ENCODE results near the gene SHMT2. TPM values are rescaled to one million over a fixed set of nuclear protein-coding genes. Genes with fewer than 3 reads are reported as not detected.

SHMT2 gene
- polyA plus RNA-seq, 3 donors: 69.1 to 86.6 (median 77.3) TPM

- peak in 6 of 11 donors; percentile 53 to 82 (median 68) for DNase-seq (ENCODE audit: extremely low read depth in 1 of 11, low read depth in 9 of 11, low spot score in 4 of 11)
These were observed 14.2 kb downstream of the SHMT2 start for GRCh38 chr12:57243521-57244311.

GRCh38 chr12:57244312-57244696, 14.8 kb downstream of the SHMT2 start:
- DNase-seq (ENCODE audit: extremely low read depth in 1 of 11, low read depth in 9 of 11, low spot score in 4 of 11): no peak

DNA sequence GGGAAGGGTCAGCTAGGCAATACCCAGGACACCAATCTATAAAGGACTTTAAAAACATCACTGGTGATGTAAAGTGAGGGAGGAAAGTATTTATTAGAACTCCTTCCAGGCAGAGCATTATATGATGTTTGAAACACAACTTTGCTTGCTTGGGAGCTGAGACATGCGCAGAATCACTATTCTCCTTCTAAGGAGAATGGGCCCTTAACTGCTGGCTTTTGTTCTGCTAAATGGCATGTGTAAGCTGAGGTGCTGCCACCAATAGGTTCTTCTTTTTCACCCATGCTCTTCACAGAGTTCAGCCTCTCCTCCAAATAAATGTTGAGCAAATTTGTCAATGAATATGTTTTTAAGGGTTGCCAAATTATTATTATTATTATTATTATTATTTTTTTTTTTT, 17.5 kb downstream of the SHMT2 start:
- no peak for DNase-seq (ENCODE audit: extremely low read depth in 1 of 11, low read depth in 9 of 11, low spot score in 4 of 11)

- DNase-seq (ENCODE audit: extremely low read depth in 1 of 11, low read depth in 9 of 11, low spot score in 4 of 11): no peak
These were observed 19.6 kb downstream of the SHMT2 start for GRCh38 chr12:57248934-57249742.

- no peak for DNase-seq (ENCODE audit: extremely low read depth in 1 of 11, low read depth in 9 of 11, low spot score in 4 of 11)
These were observed 21.0 kb downstream of the SHMT2 start for GRCh38 chr12:57250541-57250940.

GRCh38 chr12:57250956-57251355, 21.4 kb downstream of the SHMT2 start, which contains the start of gene STAC3:
STAC3 (minus strand) TSS chr12:57251187; CDS start chr12:57249636, 1,551 bp downstream.
- DNase-seq (ENCODE audit: extremely low read depth in 1 of 11, low read depth in 9 of 11, low spot score in 4 of 11): no peak

DNA sequence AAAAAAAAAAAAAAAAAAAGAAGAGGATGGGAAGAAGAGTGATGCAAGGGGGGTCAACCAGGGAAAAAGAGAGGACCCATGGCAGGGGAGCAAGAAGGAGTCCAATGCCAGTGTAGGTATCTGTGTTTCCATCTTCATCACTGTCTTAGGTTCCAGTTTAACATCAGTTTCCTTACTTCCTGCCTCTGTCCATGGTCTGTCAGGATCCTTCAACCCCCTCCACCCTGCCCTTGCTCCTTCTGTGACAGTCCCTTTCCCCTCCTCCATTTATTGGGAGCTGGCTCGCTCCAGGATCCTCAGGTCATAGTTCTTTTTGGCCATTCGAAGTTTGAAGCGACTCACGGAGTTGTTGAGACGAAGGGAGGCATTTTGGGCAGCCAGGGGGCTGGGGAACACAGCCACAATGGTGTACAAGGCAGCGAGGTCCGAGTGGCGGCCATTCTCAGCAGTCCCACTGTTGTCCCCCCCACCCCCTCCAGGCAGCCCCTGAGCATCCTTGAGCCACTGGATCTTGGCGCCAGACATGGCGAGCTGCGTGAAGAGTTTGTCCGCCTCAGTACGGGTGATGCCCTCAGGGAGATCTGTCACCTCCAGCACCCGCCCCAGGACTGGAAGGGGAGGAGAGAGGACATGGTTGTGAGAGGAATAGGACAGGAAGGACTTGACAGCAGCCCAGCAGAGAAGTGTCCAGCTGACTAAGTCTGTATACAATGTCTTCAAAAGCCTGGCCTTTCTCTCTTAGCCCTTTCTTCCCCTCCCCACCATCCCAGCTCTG, 25.2 kb downstream of the SHMT2 start:
- DNase-seq (ENCODE audit: extremely low read depth in 1 of 11, low read depth in 9 of 11, low spot score in 4 of 11): no peak

- no peak for DNase-seq (ENCODE audit: extremely low read depth in 1 of 11, low read depth in 9 of 11, low spot score in 4 of 11)
These were observed 26.4 kb downstream of the SHMT2 start for GRCh38 chr12:57255916-57256315.

DNA sequence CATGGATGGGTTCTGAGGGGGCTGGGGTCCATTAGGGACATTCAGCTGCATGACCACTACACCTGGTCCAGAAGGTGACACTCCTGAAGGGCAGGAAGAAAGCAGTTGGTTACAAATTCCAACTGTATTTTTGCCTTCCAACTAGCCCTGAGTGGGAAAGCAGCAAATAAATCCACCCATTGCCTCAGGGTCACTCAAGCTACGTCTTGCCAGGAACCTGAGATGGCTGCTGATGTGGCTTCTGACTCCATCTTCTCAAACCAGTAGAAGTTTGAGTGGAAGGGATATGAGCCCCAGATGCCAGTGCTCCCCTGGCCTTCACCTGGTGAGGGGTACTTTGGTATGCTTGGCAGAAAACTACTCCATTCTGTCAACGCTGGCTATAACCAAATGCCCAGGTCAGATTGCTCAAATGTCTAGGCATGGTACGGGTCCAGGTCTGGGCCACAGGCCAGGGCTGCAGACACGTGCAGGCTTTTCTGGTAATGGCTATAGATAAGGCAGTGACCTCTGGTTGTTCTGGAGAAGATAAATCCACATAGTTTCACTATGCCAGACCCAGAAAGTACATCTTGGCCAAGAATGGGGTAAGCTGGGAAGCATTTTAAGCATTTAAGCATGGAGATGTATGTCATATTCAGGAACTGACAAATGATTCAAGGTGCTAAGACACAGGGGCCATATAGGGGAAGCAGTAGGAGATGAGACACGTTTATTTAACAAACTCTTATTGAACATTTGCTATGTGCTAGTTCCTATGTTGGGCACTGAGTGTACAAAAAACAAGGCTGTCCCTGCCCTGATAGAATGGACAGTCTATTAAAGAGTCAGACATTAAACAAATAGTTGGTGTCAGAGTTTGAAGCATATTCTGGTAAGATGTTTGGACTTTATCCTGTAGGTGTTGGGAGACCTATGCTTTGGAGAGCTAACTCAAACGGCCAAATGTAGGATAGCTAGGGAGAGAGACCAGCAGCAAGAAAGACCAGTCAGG, 29.8 kb downstream of the SHMT2 start:
- DNase-seq (ENCODE audit: extremely low read depth in 1 of 11, low read depth in 9 of 11, low spot score in 4 of 11): no peak

DNA sequence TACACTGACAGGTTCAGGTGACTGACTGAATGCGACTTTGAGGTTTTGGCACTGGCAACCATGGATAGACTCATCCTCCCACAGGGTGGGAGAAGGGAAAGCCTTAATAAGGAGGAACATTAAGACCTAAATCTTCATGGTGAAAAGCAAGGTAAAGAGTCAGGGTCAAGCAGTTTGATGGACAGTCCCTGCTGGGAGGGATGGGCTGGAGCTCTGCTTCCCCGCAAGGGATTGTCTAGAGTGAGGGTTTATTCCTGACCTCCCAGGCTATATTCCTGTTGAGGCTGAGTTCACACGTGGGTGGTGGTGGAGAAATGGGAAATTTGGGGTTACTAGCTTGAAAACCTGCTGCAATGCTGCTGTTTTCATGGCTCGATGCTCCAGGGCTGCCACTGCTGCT, 30.9 kb downstream of the SHMT2 start:
- DNase-seq (ENCODE audit: extremely low read depth in 1 of 11, low read depth in 9 of 11, low spot score in 4 of 11): no peak

GRCh38 chr12:57261428-57261865, 31.9 kb downstream of the SHMT2 start:
- DNase-seq (ENCODE audit: extremely low read depth in 1 of 11, low read depth in 9 of 11, low spot score in 4 of 11): no peak

DNA sequence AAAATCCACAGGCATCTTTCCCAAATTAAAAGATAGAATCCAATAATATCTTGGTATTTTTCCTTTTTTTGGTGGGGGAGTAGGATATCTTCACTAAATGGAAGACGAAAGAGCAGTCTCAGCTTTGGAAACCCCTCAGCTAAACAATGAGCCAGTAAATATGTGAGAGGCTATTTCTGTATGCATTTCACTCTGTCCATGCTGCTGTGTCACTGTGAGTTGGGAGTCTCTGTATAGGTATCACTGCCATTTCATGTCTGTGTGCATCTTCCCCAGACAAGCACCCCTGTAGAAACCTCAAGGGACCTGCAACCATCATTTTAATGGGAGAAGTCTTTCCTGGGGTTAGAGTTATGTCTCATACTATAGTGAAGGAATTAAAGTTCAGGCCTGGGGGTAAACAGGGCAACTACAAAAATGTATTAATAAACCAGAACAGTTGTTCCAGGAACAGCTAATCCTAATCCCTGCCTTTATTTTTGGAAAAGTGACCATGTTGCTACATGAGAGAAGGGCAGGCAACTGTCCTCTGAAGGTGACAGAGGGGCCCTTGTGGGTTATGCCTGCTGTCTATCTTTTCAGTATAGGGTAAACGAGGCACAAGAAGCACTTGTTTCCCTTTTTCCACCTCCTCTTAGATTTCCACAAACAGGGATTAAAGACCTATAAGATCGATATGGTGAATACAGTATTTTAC, 32.8 kb downstream of the SHMT2 start:
- DNase-seq (ENCODE audit: extremely low read depth in 1 of 11, low read depth in 9 of 11, low spot score in 4 of 11): no peak

- DNase-seq (ENCODE audit: extremely low read depth in 1 of 11, low read depth in 9 of 11, low spot score in 4 of 11): no peak
These were observed 33.6 kb downstream of the SHMT2 start for GRCh38 chr12:57263096-57263495.

DNA sequence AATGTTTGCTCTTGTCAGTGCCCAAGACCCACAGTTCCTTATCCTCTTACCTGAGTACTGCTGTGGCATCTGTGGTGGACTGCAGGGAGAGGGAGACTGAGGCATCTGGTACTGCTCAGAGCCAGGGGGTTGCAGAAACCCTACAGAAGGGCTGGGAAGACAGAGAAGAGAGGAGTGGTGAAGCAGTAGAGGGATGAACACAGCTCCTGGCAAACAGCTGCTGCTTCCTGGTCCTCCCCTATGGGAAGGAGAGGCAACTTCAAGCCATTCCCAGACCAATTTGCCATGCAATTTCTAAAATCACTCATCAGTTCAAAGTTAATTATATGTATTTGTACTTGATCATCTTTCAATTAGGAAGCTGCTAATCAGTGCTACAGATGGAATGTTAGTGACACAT, 37.2 kb downstream of the SHMT2 start:
- DNase-seq (ENCODE audit: extremely low read depth in 1 of 11, low read depth in 9 of 11, low spot score in 4 of 11): no peak

GRCh38 chr12:57268264-57268663, 38.8 kb downstream of the SHMT2 start:
- no peak for DNase-seq (ENCODE audit: extremely low read depth in 1 of 11, low read depth in 9 of 11, low spot score in 4 of 11)

GRCh38 chr12:57270966-57271470, 41.5 kb downstream of the SHMT2 start:
- no peak for DNase-seq (ENCODE audit: extremely low read depth in 1 of 11, low read depth in 9 of 11, low spot score in 4 of 11)

- DNase-seq (ENCODE audit: extremely low read depth in 1 of 11, low read depth in 9 of 11, low spot score in 4 of 11): no peak
These were observed 43.0 kb downstream of the SHMT2 start for GRCh38 chr12:57272337-57273151.
